ENCODE measurements around the gene HPDL.
"Not testable (repeated sequence)": the region's sequence is repeated elsewhere in the genome, so short reads cannot be mapped to it uniquely, and the experiment has no call there.

The HPDL gene
- 0.39 to 18.3 (median 1.4) reads per million in 3 experiments for total RNA-seq

DNA sequence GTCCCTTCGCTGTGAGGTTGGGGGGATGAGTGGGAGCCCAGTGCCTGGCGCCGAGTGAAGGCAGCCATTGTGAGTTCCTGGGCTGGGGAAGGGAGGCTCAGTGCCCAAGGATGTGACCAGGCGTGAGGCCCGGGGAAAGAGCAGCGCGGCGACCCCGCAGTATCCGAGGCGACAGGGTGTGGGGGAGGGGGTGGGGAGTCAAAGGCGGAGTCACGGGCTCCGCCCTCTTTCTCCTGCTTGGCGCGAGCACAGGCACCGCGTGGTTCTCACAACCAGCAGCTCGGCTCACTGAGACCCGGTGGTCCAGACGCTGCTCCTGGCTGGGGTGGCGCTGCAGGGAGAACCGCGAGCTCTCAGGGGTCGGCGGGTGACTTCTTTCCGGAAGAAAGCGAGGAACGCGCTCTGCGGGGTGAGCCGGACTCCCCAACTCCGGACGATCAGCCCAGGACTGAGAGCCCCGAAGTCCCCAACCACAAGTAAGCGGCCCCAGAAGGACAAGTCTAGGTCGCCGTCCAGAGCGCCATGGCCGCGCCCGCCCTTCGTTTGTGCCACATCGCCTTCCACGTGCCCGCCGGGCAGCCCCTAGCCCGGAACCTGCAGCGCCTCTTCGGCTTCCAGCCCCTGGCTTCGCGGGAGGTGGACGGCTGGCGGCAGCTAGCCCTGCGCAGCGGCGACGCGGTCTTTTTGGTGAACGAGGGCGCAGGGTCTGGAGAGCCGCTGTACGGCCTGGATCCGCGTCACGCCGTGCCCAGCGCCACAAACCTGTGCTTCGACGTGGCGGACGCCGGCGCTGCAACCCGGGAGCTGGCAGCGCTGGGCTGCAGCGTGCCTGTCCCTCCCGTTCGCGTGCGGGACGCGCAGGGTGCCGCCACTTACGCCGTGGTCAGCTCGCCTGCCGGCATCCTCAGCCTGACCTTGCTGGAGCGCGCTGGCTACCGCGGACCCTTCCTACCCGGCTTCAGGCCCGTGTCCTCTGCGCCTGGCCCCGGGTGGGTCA lies at the start of gene HPDL:
Gene HPDL, plus strand, starts transcription at position 269 of the 997 bp plus-strand sequence. Its CDS starts 254 bp downstream, at position 523.
- DNase-seq = peak; percentile 20

DNA sequence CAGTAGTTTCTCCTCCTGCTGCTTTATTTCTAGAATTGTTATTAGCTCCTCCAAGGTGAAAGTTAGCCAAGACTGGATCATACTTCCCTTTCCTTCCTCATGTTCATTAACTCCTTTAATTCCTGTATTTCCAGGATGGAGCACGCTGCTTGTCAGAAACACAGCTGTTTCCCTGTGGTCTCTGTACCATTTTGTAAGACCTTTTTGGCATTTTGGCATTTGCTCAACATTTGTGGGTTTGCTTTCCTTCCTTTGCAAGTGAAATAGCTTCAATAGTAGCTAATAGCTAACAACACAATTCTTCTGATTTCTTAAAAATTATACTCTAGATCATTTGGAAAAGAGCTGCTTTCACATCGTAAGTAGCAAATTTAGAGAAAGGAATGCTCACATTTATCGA lies 44.3 kb upstream of the HPDL start:
- DNase-seq = no peak

DNA sequence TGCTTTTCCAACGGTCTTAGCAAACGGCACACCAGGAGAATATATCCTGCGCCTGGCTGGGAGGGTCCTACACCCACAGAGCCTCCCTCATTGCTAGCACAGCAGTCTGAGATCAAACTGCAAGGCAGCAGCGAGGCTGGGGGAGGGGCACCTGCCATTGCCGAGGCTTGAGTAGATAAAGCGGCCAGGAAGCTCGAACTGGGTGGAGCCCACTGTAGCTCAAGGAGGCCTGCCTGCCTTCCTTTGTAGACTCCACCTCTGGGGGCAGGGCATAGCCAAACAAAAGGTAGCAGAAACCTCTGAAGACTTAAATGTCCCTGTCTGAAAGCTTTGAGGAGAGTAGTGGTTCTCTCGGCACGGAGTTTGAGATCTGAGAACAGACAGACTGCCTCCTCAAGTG lies 41.8 kb upstream of the HPDL start:
- DNase-seq = not testable (repeated sequence)

DNA sequence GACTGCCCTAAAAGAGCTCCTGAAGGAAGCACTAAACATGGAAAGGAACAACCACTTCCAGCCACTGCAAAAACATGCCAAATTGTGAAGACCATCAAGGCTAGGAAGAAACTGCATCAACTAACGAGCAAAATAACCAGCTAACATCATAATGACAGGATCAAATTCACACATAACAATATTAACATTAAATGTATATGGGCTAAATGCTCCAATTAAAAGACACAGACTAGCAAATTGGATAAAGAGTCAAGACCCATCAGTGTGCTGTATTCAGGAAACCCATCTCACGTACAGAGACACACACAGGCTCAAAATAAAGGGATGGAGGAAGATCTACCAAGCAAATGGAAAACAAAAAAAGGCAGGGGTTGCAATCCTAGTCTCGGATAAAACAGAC lies 40.2 kb upstream of the HPDL start:
- not testable (repeated sequence) for DNase-seq

DNA sequence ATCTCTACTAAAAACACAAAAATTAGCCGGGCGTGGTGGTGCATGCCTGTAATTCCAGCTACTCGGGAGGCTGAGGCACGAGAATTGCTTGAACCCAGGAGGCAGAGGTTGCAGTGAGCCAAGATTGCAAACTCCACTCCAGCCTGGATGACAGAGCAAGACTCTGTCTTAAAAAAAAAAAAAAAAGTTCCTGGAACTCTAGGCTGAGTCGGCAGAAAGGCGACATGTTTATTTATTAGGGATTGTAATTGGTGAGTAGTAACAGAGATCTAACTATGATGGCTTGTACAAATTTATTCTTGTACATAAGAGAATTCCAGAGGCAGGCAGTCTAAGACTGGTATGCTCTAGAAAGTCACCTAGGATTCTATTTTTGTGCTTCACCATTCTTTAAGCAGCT lies 35.7 kb upstream of the HPDL start:
- DNase-seq = not testable (repeated sequence)

DNA sequence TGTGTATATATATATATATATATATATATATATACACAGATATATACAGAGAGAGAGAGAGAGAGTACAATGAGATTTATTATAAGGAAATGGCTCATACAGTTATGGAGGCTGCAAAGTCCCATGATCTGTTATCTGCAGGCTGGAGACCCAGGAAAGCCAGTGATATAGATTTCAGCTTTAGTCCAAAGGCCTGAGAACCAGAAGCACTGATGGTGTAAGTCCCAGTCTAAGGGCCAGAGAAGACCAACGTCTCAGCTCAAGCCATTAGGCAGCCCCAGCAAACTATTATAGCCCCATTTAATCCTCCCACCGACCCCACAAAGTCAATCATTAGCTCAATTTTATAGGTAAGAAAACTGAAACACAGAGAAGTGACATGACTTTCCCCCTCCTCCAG lies 35.0 kb upstream of the HPDL start:
- no peak for DNase-seq

DNA sequence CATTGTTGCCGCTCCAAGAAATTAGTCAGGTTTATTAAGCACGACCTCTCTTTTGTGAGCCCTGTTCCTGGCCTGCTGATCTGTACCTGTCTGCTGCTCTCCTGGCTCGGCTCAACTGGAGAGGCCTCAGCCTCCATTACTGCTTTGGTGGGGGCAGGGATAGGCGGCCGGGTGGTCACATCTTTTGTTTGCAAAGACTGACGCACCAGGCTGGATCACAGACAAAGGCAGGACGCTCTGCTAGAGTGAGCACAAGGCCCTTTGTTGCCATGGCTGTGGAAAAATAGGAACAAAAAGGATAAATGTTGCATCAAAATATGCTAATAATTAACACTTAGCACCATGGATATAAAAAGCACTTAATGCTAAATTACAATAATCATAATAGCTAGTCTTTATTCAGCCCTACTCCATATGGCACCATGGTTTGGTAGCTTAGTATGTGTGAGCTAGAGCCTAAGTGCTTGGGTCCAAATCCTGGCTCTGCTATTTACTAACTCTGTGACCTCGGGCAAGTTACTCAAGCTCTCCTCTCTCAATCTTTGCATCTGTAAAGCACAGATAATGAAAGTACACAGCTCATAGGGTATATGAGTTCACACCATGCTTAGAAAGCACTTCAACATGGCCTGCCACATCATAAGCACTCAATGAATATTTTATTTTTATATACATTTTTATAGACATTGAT lies 28.9 kb upstream of the HPDL start:
- DNase-seq = no peak

DNA sequence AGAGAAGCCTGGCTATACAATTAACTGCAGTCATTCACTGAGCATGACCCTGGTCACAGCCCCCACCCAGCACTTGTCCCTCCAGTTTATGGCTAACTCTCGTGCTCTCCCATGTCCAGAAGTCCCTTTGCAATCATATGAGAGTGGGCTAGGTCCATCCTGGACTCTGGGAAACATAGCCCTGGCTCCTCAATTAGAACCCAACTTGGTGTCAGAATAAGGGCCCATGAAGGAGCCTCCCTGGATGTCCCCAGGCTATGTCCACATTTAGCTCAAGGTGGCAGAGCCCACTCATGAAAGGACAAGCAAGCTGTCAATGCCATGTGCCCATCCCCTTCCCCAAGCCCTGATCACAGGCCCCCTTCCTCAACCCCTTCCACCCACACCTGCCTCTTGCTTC lies 27.4 kb upstream of the HPDL start:
- no peak for DNase-seq

DNA sequence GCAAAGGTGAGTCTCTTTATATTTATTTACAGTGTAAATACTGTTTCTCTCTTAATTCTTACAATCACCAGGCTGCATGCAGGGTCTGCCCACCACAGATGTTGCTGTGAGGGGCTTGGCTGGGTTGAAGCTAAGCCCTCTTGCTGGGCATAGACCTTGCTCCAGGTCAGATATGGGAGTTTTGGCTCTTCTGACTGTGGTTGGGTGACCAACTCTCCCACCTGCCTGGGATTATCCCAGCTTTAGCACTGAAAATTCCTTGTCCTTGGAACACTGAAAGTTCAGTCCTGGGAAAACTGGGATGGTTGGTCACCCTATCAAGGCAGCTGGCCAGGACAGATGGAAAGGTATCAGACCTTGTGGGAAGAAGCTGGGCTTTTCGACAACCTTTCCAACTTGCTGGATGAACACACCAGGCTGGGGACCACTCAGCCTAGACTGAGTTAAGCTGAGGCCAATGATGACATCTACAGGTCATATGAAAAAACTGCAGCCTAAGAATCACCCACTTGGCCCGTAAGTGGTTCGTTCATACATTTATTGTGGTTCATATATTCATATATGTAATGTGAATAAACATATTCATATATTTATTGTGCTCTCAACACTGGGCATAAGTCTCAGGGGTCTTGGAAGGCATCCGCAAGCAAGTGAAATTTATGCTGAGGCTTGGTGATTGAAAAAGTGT lies 26.6 kb upstream of the HPDL start:
- peak; percentile 44 for DNase-seq

DNA sequence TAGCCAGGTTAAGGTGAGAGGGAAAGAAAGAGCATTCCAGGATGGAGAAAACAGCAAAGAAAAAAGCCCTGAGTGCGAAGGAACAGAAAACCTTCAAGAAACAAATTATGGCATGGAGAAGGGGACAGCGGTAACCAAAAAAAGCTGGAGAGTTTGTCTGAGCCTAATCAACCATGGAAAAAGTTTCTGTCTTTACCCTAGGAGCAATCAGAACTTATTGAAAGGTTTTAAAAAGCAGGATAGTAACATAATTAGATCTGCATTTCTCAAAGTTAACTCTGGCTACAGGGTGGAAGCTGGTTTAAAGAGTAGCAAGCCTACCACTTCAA lies 26.1 kb upstream of the HPDL start:
- no peak for DNase-seq

DNA sequence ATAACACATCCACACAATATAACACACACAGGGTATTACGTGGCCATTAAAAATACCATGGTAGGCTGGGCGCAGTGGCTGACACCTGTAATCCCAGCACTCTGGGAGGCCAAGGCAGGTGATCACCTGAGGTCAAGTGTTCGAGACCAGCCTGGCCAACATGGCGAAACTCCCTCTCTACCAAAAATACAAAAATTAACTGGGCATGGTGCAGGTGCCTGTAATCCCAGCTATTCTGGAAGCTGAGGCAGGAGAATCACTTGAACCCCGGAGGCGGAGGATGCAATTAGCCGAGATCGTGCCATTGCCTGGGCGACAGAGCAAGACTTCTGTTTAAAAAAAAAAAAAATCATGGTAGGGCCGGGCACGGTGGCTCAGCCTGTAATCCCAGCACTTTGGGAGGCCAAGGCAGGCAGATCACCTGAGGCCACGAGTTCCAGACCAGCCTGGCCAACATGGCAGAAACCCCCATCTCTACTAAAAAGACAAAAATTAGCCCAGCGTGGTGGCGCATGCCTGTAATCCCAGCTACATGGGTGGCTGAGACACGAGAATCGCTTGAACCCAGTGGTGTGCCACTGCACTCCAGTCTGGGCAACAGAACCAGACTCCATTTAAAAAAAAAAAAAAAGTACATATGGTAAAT lies 24.1 kb upstream of the HPDL start:
- no peak for DNase-seq

DNA sequence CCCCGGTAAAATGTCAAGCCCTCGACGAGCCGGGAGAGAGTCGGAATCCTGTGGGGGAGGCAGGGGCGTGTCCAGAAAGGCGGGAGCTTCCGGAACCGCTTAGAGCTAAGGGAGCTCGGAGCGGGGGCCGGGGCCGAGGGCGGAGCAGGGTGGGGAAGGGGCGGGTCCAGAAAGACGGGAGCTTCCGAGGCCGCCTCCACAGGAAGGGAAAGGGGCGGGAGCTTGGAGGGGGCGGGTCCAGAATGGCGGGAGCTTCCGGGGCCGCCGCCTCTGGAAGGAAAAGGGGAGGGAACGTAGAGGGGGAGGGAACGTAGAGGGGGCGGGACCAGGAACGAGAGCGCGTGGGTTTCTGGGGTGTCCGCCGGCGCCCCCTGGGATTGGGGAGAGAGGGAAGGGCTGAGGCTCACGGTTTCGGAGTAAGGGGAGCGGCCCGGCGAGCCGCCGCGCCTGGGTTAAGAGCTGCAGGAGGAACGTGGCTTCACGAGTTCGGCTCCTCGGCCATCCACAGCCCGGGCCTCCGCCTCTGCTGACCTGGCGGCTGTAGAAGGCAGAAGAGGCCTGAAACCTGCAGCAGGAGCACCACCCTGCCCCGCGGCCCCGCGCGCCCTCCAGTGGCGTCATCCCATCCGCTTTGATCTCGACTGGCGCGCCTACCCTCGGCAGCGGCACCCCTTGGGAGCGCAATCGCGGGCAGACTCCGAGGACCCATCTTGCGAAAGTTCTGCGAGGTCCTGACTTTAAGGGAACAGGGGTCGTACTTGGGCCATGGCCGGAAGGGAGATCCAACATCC lies 23.0 kb upstream of the HPDL start:
- DNase-seq = peak; percentile 92

DNA sequence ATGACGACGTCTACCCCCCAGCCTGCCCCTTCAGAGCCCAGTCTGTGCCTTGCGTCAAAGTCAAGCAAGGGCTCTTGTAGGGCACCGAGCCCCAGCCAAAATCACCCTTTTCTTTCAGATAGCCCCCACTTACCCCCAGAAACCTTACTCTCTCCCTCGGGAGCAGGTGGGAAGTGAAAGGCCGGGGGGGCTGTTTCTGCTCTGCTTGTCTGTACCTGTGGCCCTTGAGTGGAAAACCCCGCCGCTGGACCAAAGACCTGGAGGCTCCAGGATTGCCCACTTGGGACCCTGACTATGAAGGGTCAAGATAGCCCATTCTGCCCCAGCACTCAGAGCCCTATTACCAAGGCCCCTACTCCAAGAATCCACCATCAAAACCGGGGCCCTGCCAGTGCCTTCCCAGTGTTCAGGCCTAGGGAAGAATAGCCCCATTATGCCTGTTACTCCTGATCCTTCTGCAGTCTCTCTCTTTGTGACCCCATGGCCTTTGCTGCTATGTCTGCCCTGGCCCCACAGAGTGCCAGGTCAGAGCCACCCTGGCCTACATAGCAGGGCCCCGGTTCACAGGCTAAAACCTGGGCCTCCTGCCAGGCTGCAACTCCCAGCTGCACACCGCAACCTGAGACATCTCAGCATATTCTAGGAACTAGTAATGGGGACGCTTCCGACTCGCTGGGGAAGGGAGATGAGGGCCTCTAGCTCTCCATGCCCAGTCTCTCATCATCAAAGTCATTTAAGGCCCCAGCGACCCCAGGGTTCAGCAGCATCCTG lies 22.2 kb upstream of the HPDL start:
- no peak for DNase-seq

DNA sequence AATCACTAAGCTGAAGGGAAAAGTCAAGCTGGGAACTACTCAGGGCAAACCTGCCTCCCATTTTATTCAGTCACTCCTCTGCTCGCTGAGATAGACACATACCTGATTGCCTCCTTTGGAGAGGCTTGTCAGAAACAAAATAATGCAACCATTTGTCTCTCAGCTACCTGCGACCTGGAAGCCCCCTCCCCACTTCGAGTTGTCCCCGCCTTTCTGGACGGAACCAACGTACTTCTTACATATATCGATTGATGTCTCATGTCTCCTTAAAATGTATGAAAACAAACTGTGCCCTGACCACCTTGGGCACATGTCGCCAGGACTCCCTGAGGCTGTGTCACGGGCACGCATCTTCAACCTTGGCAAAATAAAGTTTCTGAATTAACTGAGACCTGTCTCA lies 21.5 kb upstream of the HPDL start:
- DNase-seq = no peak

DNA sequence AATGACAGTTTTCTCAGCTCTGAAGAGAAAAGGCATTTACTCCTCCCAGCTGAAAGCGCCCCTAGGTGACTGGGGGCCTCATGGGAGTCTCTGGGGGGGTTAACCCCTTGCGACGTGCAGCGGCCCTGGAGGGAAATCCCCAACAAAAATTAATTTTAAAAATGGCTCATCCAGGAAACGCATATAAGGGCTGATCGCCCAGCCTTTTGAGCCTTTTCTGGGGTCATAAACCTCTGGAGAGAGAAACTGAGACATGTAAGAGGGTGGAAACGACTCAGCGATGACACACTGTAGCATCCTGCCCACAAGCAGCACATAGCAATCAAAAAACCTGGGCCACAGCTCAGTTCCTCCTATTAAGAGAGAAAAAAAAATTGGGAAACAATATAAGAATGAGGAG lies 20.4 kb upstream of the HPDL start:
- DNase-seq = no peak

DNA sequence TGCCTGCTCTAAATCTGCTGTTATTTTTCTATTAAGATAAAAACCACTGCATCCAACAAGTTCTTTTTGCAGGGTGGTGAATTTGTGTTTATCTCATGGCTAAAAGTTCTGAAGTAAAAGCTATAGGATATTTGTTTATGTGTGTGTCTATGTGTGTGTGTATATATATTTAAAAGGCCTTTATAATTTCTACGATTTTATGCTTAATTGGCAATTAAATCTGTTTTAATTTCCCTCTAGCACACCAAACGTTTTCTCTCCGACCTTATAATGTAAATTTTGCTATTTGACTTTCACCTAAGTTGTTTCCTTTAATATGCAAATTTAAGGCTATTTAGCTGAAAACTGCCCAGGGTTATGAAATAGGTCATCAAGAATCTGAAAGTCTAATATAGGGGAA lies 19.8 kb upstream of the HPDL start:
- no peak for DNase-seq

DNA sequence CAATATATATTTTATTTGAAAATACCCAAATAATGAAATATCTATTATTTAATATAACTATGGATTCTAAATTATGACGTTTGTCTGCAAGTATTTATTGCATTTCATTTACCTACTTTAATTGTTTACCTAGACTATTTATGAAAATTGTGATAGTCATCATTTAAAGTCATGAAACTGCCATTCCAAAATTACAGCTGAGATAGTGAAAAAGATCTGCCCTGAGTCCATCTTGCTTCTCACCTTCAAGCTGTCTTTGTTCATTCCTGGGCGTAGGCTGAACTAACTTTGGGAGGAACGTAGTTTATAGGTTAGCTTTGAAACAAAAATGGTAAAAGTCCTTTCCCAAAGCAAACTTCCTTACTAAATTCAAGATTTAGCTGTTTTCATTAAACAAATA lies 12.4 kb upstream of the HPDL start:
- no peak for DNase-seq

DNA sequence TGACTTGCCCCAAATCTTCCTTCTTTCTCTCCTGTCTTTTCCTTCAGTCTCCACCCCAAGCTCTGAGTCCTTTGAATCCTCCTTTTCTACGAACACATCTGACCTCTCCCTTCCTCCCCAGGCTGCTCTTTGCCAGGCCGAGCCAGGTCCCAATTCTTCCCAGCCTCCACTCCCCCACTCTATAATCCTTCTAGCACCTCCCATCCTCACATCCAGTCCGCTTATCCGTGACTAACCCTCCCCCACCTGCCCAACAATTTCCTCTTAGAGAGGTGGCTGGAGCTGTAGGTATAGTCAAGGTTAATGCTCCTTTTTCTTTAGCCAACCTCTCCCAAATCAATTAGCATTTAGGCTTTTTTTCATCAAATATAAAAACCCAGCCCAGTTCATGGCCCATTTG lies 9.5 kb upstream of the HPDL start:
- no peak for DNase-seq

DNA sequence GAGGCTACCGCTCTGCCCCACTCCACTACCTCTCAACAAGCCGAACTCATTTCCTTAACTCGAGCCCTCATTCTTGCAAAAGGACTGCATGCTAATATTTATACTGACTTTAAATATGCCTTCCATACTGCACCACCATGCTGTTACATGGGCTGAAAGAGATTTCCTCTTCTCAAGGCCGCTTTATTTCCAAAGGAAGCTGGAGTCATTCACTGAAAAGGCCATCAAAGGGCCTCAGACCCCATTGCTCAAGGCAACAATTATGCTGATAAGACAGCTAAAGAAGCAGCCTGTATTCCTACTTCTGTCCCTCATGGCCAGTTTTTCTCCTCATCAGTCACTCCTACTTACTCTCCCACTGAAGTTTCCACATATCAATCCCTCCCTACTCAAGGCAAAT lies 6.9 kb upstream of the HPDL start:
- no peak for DNase-seq

DNA sequence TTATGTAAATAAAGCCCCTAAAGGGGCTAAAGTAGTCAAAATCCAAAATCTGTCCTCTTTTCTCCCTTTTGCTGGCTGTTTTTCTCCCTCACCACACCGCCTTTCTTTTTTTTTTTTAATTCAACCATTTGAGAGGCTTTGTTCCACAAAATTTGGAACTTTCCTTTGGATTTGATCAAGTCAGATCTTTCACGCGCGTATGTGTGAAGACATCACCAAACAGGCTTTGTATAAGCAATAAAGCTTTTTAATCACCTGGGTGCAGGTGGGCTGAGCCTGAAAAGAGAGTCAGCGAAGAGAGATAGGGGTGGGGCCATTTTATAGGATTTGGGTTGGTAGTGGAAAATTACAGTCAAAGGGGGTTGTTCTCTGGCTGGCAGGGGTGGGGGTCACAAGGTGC lies 5.3 kb upstream of the HPDL start:
- no peak for DNase-seq

DNA sequence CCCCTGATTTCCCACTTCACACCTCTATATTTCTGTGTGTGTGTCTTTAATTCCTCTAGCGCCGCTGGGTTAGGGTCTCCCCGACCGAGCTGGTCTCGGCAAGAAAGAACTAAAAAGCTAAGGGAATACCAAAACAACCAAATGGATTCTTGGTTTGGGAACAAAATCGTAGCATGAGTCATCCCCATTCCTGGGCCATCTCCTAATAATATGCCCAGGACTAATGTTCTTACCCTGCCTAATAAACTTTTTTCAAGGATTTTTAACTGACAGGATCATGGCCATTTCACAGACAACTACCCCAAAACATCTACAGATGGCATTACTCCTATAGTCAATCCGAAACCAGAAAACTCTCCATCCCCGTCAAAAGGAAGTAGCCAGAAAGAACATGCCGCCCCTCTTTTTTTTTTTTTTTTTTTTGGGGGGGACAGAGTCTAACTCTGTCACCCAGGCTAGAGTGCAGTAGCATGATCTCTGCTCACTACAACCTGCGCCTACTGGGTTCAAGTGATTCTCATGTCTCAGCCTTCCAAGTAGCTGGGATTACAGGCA lies 4.1 kb upstream of the HPDL start:
- DNase-seq = no peak
